Astrocyte (in vitro differentiated cells and primary cell): Measurements from ENCODE around the gene MLXIP. TPM values are rescaled to one million over a fixed set of nuclear protein-coding genes. Genes with fewer than 3 reads are reported as not detected.

Experiments used
- DNase-seq: peaks from one replicate; pipeline ENCODE4 v3.0.0-alpha.2; 2010; ENCODE audit warnings: low read depth
- FAIRE-seq: peaks from 2 replicates; lab custom pipeline; 2011; peaks lifted over from hg19 to GRCh38; lab: Jason Lieb, UNC
- H2AFZ ChIP-seq: 2 replicates; pipeline ENCODE4 v1.6.0; 2012; ENCODE audit warnings: low read depth, low read length, inconsistent platforms
- H3K27ac ChIP-seq: 2 replicates; pipeline ENCODE4 v1.5.1; 2011; ENCODE audit warnings: low read depth, low read length, inconsistent platforms
- H3K27me3 ChIP-seq: 2 replicates; pipeline ENCODE4 v1.6.0; 2011; ENCODE audit warnings: low read length, inconsistent platforms; ENCODE audit not compliant: insufficient read depth
- H3K36me3 ChIP-seq: 2 replicates; pipeline ENCODE4 v1.5.1; 2011; ENCODE audit warnings: low read length, inconsistent platforms; ENCODE audit not compliant: insufficient read depth
- H3K4me1 ChIP-seq: 2 replicates; pipeline ENCODE4 v1.5.1; 2011; ENCODE audit warnings: low read length, inconsistent platforms; ENCODE audit not compliant: insufficient read depth
- H3K4me2 ChIP-seq: 2 replicates; pipeline ENCODE4 v1.6.0; 2012; ENCODE audit warnings: low read length, inconsistent platforms
- H3K4me3 ChIP-seq: 2 replicates; pipeline ENCODE4 v1.5.1; 2011; ENCODE audit warnings: low read depth, mild to moderate bottlenecking, low read length, inconsistent platforms; ENCODE audit not compliant: insufficient read depth
- H3K79me2 ChIP-seq: 2 replicates; pipeline ENCODE4 v1.6.0; 2012; ENCODE audit warnings: mild to moderate bottlenecking, low read length, inconsistent platforms; ENCODE audit not compliant: insufficient read depth
- H3K9ac ChIP-seq: 2 replicates; pipeline ENCODE4 v1.6.0; 2012; ENCODE audit warnings: mild to moderate bottlenecking, low read length, inconsistent platforms
- H3K9me3 ChIP-seq: 2 replicates; pipeline ENCODE4 v1.5.1; 2012; ENCODE audit warnings: low read depth, mild to moderate bottlenecking, low read length, inconsistent platforms; ENCODE audit not compliant: insufficient read depth
- H4K20me1 ChIP-seq: 2 replicates; pipeline ENCODE4 v1.6.0; 2012; ENCODE audit warnings: low read length, inconsistent platforms; ENCODE audit not compliant: insufficient read depth
- H3K27ac Mint-ChIP-seq: one replicate; pipeline ENCODE4 v1.8.0; 2021; ENCODE audit warnings: mild to moderate bottlenecking, mixed read lengths; ENCODE audit not compliant: unreplicated experiment
- H3K27me3 Mint-ChIP-seq: one replicate; pipeline ENCODE4 v1.8.0; 2021; ENCODE audit warnings: low read depth, mixed read lengths; ENCODE audit not compliant: unreplicated experiment
- H3K36me3 Mint-ChIP-seq: one replicate; pipeline ENCODE4 v1.8.0; 2021; ENCODE audit warnings: low read depth, mixed read lengths; ENCODE audit not compliant: unreplicated experiment
- H3K4me1 Mint-ChIP-seq: one replicate; pipeline ENCODE4 v1.8.0; 2021; ENCODE audit warnings: low read depth, mixed read lengths; ENCODE audit not compliant: unreplicated experiment
- H3K4me3 Mint-ChIP-seq: one replicate; pipeline ENCODE4 v1.8.0; 2021; ENCODE audit warnings: mild to moderate bottlenecking, moderate library complexity, mixed read lengths; ENCODE audit not compliant: unreplicated experiment
- H3K9me3 Mint-ChIP-seq: one replicate; pipeline ENCODE4 v1.8.0; 2021; ENCODE audit warnings: mild to moderate bottlenecking, mixed read lengths; ENCODE audit not compliant: unreplicated experiment
- EZH2 ChIP-seq: IDR thresholded peaks from 2 replicates; pipeline ENCODE4 v1.6.1; 2012; ENCODE audit warnings: mild to moderate bottlenecking, low read length, inconsistent platforms; ENCODE audit not compliant: insufficient read depth
- total RNA-seq: library from RNA; stranded (reverse); gene quantifications from 2 replicates; pipeline ENCODE4 v1.2.1, GENCODE V29; 2021
- TF ChIP-seq, protein P1 (sequence below): IDR thresholded peaks from 2 replicates; pipeline ENCODE4 v1.5.1; 2011; ENCODE audit warnings: low read depth, mild to moderate bottlenecking, inconsistent platforms, low read length, moderate library complexity; ENCODE audit not compliant: insufficient read depth

The MLXIP gene
- total RNA-seq, 1 donor from 2014 or later = 62.5 TPM

DNA sequence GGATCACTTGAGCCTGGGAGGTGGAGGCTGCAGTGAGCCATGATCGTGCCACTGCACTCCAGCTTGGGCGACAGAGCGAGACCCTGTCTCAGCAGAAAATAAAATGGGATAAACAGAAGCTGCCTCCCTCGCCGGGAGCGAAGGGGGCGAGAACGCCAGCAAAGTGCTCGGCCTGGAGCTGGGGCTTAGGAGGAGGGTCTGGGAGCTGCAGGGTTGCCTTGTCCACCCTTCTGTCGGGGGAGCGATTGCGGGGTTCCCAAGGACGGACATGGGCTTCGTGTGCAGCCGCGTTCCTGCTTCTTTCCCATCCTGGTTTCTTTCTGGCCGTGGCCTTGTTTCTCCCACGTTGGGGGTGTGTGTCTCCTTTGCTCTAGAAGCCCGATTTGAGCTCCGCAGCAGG lies 27.9 kb upstream of the MLXIP start:
- no peak overlapping the region for H3K4me3 ChIP-seq
- H3K27ac ChIP-seq = no peak overlapping the region
- Mint-ChIP-seq H3K27ac (no peak overlapping the region), H3K27me3 (no peaks in the 10 kb centered on the region), H3K4me3 (no peak overlapping the region), H3K4me1 (peaks cover 6% of the 10 kb centered on the region), H3K9me3 (no peaks in the 10 kb centered on the region), H3K36me3 (peaks cover 3% of the 10 kb centered on the region)
- TF ChIP-seq, protein P1, sequence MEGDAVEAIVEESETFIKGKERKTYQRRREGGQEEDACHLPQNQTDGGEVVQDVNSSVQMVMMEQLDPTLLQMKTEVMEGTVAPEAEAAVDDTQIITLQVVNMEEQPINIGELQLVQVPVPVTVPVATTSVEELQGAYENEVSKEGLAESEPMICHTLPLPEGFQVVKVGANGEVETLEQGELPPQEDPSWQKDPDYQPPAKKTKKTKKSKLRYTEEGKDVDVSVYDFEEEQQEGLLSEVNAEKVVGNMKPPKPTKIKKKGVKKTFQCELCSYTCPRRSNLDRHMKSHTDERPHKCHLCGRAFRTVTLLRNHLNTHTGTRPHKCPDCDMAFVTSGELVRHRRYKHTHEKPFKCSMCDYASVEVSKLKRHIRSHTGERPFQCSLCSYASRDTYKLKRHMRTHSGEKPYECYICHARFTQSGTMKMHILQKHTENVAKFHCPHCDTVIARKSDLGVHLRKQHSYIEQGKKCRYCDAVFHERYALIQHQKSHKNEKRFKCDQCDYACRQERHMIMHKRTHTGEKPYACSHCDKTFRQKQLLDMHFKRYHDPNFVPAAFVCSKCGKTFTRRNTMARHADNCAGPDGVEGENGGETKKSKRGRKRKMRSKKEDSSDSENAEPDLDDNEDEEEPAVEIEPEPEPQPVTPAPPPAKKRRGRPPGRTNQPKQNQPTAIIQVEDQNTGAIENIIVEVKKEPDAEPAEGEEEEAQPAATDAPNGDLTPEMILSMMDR = no peak
- no peak for TF ChIP-seq EZH2
- H2AFZ ChIP-seq = no peak overlapping the region
- DNase-seq (no peak), FAIRE-seq (no peak)
- H3K79me2 ChIP-seq = no peaks in the 10 kb centered on the region
- H3K9me3 ChIP-seq = no peaks in the 10 kb centered on the region
- no peaks in the 10 kb centered on the region for H3K36me3 ChIP-seq
- peaks cover 2% of the 10 kb centered on the region for H3K4me1 ChIP-seq
- H3K4me2 ChIP-seq = no peak overlapping the region
- no peak overlapping the region for H3K9ac ChIP-seq
- H4K20me1 ChIP-seq = no peaks in the 10 kb centered on the region
- H3K27me3 ChIP-seq = no peaks in the 10 kb centered on the region

GRCh38 chr12:122051231-122051876 lies 27.2 kb upstream of the MLXIP start:
- H3K36me3 ChIP-seq = no peaks in the 10 kb centered on the region
- DNase-seq = no peak

More at GRCh38 chr12:122051231-122051876, 27.2 kb upstream of the MLXIP start:
- Histone ChIP-seq H3K27me3 (no peaks in the 10 kb centered on the region), H3K4me2 (no peak overlapping the region), H3K79me2 (no peaks in the 10 kb centered on the region), H4K20me1 (no peaks in the 10 kb centered on the region), H3K27ac (no peak overlapping the region), H2AFZ (no peak overlapping the region), H3K9me3 (no peaks in the 10 kb centered on the region), H3K4me1 (peaks cover 2% of the 10 kb centered on the region), H3K4me3 (no peak overlapping the region), H3K9ac (peak overlapping the region; percentile 14)
- Mint-ChIP-seq H3K9me3 (no peaks in the 10 kb centered on the region), H3K4me3 (no peak overlapping the region), H3K27ac (peak overlapping the region; percentile 26), H3K4me1 (peaks cover 6% of the 10 kb centered on the region), H3K27me3 (no peaks in the 10 kb centered on the region), H3K36me3 (peaks cover 3% of the 10 kb centered on the region)
- no peak for FAIRE-seq
- TF ChIP-seq EZH2 = no peak
- TF ChIP-seq, protein P1 = no peak
